ENCODE data around the gene DCP1A.
A peak's percentile ranks its signal among the peaks of the same experiment; 100 is the strongest.
"Not testable (repeated sequence)": the region's sequence is repeated elsewhere in the genome, so short reads cannot be mapped to it uniquely, and the experiment has no call there.

The DCP1A gene

DNA sequence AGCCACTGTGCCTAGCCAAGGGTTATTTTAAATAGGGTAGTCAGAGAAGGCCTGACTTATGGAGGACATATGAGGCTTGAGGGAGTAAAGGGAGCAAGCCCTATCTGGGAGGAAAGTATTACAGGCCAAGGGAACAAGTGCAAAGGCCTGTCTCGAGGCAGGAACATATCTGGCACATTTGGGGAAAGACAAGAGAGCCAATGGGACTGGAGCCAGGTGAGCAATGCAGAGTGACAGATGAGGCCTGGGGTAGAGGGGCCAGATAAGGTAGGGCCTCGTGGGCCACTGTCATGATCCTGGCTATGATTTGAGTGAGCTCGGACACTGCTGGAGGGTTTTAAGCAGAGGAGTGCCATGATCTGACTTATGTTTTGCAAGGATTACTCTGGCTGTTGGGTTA lies 43.8 kb downstream of the DCP1A start:
- Mint-ChIP-seq H3K9me3 (no peaks in the 10 kb centered on the region), H3K36me3 (ENCODE audit: low read depth) (peaks cover 19% of the 10 kb centered on the region), H3K27me3 (ENCODE audit: low read depth) (no peaks in the 10 kb centered on the region), H3K4me1 (ENCODE audit: low read depth) (peaks cover 4% of the 10 kb centered on the region), H3K4me3 (no peak overlapping the region), H3K27ac (no peak overlapping the region)

DNA sequence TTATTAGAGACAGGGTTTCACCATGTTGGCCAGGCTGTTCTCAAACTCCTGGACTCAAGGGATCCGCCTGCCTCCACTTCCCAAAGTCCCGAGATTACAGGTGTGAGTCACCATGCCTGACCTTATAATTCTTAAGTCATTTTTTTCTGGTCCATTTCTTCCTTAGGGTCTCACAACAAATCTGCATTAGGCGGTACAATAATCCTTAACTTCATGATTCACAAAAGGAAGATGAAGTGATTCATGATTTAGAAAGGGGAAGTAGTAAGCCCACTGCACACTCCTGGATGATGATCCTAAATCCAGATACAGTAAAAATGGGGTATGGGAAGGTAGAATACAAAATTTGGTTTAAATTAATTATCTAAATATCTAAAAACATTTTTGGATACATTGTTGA lies 46.5 kb downstream of the DCP1A start:
- H3K36me3 Mint-ChIP-seq (ENCODE audit: low read depth), result peaks cover 18% of the 10 kb centered on the region
- H3K27me3 Mint-ChIP-seq (ENCODE audit: low read depth), result no peaks in the 10 kb centered on the region
- no peak overlapping the region for H3K4me3 Mint-ChIP-seq
- H3K27ac Mint-ChIP-seq, result no peak overlapping the region
- peaks cover 4% of the 10 kb centered on the region for H3K4me1 Mint-ChIP-seq (ENCODE audit: low read depth)
- no peaks in the 10 kb centered on the region for H3K9me3 Mint-ChIP-seq

GRCh38 chr3:53299611-53300023 lies 47.7 kb downstream of the DCP1A start:
- H3K27ac Mint-ChIP-seq; H3K4me1 Mint-ChIP-seq (ENCODE audit: low read depth); H3K27me3 Mint-ChIP-seq (ENCODE audit: low read depth); H3K9me3 Mint-ChIP-seq; H3K4me3 Mint-ChIP-seq: not testable (repeated sequence)
- peaks cover 17% of the 10 kb centered on the region for H3K36me3 Mint-ChIP-seq (ENCODE audit: low read depth)

GRCh38 chr3:53295410-53295809 lies 51.9 kb downstream of the DCP1A start:
- Mint-ChIP-seq H3K4me1 (ENCODE audit: low read depth) (peaks cover 4% of the 10 kb centered on the region), H3K9me3 (no peaks in the 10 kb centered on the region), H3K4me3 (no peak overlapping the region), H3K27ac (no peak overlapping the region), H3K36me3 (ENCODE audit: low read depth) (peaks cover 12% of the 10 kb centered on the region), H3K27me3 (ENCODE audit: low read depth) (no peaks in the 10 kb centered on the region)

DNA sequence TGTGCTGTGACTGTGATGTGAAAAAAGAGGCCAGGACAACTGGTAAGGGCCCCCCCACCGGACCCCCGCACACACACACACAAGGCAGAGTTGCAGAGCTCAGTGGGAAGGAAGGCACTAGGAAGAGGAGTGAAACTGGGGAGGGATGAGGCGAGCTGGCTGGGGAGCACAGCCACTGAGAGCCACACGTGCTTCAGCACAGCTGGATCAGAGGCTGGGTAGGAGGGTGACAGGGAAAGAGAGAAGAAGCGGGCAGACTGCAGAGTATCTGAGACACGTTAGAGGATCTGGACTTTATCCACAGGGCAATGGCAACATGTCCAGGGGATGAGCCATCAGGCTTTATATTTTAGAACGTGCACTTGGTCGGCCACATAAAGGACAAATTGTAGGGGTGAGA lies 53.5 kb downstream of the DCP1A start:
- Mint-ChIP-seq H3K9me3 (no peaks in the 10 kb centered on the region), H3K27me3 (ENCODE audit: low read depth) (no peaks in the 10 kb centered on the region), H3K27ac (no peak overlapping the region), H3K36me3 (ENCODE audit: low read depth) (peaks cover 10% of the 10 kb centered on the region), H3K4me3 (no peak overlapping the region), H3K4me1 (ENCODE audit: low read depth) (no peaks in the 10 kb centered on the region)

DNA sequence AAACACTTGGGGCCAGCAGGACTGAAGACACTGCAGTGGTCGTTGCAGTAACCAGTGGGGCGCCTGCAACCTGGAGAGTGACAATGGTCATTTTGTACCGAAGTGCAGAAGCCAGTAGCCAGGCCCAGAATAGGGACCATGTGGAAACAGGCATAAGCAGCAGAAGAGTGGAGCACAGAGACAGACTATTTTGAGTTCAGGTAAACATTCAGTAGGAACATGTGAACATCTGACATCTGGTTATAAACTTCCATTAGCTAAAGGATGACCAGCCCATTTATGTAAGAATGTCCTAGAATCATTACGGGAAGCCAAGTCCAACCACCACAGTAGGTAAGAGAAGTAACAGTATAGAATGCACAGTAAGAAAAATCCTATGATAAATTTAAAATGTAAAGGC lies 59.1 kb downstream of the DCP1A start:
- no peak overlapping the region for H3K27ac Mint-ChIP-seq
- no peaks in the 10 kb centered on the region for H3K27me3 Mint-ChIP-seq (ENCODE audit: low read depth)
- no peak overlapping the region for H3K4me3 Mint-ChIP-seq
- H3K4me1 Mint-ChIP-seq (ENCODE audit: low read depth), result no peaks in the 10 kb centered on the region
- peaks cover 32% of the 10 kb centered on the region for H3K36me3 Mint-ChIP-seq (ENCODE audit: low read depth)
- H3K9me3 Mint-ChIP-seq, result no peaks in the 10 kb centered on the region

DNA sequence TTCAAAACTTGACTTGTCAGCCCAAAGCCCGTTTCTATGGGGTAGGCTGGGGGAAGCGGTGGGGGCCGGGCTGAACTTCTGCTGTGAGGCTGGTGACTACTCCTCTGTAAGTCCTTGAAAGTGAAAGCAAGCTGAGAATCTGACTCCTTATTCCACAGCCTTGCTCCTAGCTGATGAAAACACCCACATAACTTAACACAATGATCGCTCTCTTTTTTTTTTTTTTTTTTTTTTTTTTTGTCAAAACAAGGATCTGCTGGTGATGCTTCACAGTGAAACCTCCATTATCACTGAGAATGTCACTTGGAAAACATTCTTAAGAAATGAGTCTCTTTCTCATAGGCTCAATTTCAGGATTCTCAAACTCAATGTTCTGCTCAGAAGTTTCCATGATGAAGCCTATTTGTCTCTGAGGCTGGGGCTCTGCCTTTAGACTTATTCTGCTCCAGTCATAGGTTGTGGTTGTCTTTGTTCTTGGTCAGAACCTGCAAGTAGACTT lies 60.2 kb downstream of the DCP1A start:
- Mint-ChIP-seq H3K9me3 (no peaks in the 10 kb centered on the region), H3K36me3 (ENCODE audit: low read depth) (peaks cover 31% of the 10 kb centered on the region), H3K4me3 (no peak overlapping the region), H3K27me3 (ENCODE audit: low read depth) (no peaks in the 10 kb centered on the region), H3K27ac (peak overlapping the region; percentile 18), H3K4me1 (ENCODE audit: low read depth) (no peaks in the 10 kb centered on the region)

GRCh38 chr3:53286727-53287126 lies 60.6 kb downstream of the DCP1A start:
- Mint-ChIP-seq H3K4me3 (no peak overlapping the region), H3K4me1 (ENCODE audit: low read depth) (no peaks in the 10 kb centered on the region), H3K9me3 (no peaks in the 10 kb centered on the region), H3K27ac (no peak overlapping the region), H3K27me3 (ENCODE audit: low read depth) (no peaks in the 10 kb centered on the region), H3K36me3 (ENCODE audit: low read depth) (peaks cover 29% of the 10 kb centered on the region)

DNA sequence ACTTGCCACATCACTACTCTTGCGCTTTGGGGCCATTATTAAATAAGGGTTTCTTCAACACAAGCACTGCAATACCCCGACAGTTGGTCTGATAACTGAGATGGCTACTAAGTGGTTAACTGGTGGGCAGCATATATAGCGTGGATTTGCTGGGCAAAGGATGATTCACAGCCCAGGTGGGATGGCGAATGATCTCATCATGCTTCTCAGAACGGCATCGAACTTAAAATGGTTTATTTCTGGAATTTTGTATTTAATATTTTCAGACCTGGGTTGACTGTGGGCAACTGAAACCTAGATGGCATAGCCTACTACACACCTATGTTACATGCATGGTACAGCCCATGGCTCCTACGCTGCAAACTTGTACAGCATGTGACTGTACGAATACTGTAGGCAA lies 64.8 kb downstream of the DCP1A start:
- Mint-ChIP-seq H3K4me3 (no peak overlapping the region), H3K27ac (no peak overlapping the region), H3K27me3 (ENCODE audit: low read depth) (no peaks in the 10 kb centered on the region), H3K4me1 (ENCODE audit: low read depth) (no peaks in the 10 kb centered on the region), H3K9me3 (no peaks in the 10 kb centered on the region), H3K36me3 (ENCODE audit: low read depth) (peaks cover 21% of the 10 kb centered on the region)

DNA sequence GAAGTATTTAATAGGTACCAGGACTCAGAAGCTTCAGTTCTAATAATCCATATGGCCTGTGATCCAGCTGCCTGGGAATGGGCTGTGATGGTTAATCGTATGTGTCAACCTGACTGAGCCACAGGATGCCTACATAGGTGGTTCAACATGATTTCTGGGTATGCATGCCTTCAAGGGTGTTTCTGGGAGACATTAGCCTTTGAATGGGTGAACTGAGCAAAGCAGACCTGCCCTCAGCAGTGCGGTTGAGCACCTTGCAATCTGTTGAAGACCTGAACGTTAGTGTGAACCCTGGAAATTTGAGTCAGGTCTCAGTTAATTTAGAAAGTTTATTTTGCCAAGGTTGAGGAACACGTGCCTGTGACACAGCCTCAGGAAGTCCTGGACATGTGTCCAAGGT lies 68.7 kb downstream of the DCP1A start:
- H3K36me3 Mint-ChIP-seq (ENCODE audit: low read depth), result peaks cover 4% of the 10 kb centered on the region
- H3K9me3 Mint-ChIP-seq, result no peaks in the 10 kb centered on the region
- no peak overlapping the region for H3K27ac Mint-ChIP-seq
- H3K4me3 Mint-ChIP-seq, result no peak overlapping the region
- peaks cover 4% of the 10 kb centered on the region for H3K4me1 Mint-ChIP-seq (ENCODE audit: low read depth)
- H3K27me3 Mint-ChIP-seq (ENCODE audit: low read depth), result no peaks in the 10 kb centered on the region

DNA sequence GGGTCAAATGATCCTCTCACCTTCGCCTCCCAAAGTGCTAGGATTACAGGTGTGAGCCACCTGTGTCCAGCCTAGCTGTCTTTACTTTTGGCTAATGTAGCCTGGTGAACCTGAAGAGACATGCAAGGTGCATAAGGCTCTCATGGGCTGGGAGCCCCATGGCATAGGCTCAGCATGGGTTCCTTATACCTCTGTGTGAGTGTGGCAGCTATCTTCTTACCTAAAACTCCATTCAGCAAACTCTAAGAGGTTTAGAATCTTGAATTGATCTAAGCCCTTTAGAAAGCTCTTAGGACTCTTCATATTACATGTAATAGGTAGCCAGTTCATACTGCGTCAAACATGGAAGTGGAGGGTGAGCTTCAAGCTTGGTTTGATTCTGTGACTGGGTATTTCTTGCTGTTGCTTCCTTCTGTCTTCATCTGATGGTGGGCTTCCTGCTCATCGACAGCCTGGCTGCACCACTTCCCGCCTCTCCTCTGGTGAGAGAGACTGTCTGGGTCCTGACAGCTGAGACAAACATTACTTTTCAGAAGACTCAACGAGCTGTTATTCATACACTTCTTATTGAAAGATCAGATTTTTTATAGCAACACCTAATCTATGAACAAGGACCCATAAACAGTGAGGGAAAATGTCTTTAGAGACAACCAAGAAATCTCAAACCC lies 72.3 kb downstream of the DCP1A start:
- Mint-ChIP-seq H3K4me3 (no peak overlapping the region), H3K36me3 (ENCODE audit: low read depth) (peaks cover 2% of the 10 kb centered on the region), H3K4me1 (ENCODE audit: low read depth) (peaks cover 12% of the 10 kb centered on the region), H3K27ac (peak overlapping the region; percentile 71), H3K9me3 (no peaks in the 10 kb centered on the region), H3K27me3 (ENCODE audit: low read depth) (no peaks in the 10 kb centered on the region)

DNA sequence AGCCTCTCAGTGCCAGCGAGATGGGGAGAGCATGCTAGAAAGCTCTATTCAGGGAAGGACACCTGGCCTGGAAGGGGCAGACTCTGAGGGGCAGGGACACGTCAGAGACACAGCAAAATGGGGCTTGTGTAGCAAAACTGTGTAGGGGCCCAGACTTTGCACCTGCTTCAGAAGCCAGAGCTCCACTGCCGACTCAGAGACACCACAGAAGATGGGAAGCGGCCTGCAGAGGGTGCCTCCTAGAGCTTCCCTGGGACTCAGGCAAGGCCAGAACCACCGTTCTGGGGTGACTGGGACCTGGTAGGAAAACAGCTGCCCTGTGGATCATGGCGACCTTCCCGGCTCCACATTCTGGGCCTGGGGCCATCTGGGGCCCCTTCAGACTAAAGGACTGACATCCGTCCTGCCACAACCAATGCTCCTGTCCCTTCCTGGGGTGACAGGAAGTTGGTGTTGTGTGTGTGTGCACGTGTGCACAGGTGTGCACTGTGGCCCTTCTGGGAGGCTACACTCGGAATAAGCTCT lies 74.1 kb downstream of the DCP1A start:
- no peaks in the 10 kb centered on the region for H3K9me3 Mint-ChIP-seq
- H3K4me3 Mint-ChIP-seq, result no peak overlapping the region
- no peak overlapping the region for H3K27ac Mint-ChIP-seq
- H3K27me3 Mint-ChIP-seq (ENCODE audit: low read depth), result no peaks in the 10 kb centered on the region
- peaks cover 16% of the 10 kb centered on the region for H3K4me1 Mint-ChIP-seq (ENCODE audit: low read depth)
- peaks cover 6% of the 10 kb centered on the region for H3K36me3 Mint-ChIP-seq (ENCODE audit: low read depth)

DNA sequence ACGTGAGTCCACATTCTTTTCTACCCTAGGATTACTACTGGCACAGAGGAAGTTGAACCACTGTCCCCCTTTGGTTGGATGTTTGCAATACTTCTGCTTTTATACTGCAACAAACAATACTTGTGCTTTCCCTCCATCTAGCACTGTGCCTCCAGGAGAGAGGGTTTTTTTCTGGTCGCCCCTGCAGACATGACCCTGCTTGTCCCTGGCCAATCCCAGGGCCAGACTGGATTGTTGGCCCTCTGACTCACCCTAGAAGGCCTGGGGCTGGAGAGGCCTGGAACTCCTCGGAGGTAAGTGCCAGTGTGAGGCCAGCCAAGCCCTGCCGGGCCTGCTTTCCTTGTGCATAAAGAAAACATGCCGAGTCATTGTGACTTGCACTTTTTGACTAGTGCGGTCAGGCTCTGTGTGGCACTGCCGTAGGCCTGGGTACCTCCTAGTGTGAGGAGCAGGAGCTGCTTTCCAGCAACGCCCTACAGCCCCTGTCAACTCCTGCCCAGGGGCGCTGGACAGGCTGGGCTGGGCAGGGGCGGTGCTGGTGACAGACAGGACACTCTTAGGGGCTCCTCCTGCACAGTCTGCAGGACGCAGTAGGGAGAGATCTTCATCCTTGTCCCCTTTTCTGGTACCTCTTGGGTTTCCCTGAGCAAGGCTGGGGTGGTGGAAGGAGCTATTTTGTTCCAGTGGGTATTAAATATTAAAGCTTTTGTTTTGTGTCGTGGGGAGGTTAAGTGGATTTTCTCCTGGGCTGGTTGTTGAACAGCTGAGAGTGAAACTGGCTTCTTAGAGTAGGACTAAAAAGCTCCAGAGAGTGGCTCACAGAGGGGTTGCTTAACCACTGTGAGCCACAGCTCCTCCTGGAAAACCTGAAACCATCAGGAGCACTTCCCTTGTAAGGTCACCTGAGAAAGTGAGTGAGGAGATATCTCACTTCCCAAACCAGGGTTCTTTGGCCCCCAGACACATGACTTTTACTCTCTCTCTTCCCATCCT lies 77.2 kb downstream of the DCP1A start:
- Mint-ChIP-seq H3K4me1 (ENCODE audit: low read depth) (peaks cover 14% of the 10 kb centered on the region), H3K36me3 (ENCODE audit: low read depth) (peaks cover 6% of the 10 kb centered on the region), H3K9me3 (no peaks in the 10 kb centered on the region), H3K27ac (peak overlapping the region; percentile 81), H3K27me3 (ENCODE audit: low read depth) (no peaks in the 10 kb centered on the region), H3K4me3 (no peak overlapping the region)

DNA sequence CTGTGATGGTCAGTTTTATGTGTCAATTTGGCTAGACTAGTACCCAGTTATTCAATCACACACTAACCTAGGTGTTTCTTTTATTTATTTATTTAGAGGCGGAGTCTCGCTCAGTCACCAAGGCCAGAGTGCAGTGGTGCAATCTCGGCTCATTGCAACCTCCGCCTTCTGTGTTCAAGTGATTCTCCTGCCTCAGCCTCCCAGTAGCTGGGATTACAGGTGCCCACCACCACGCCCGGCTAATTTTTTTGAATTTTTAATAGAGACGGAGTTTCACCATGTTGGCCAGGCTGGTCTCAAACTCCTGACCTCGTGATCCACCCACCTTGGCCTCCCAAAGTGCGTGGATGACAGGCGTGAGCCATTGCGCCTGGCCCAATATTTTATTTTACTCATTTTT lies 78.2 kb downstream of the DCP1A start:
- H3K27ac Mint-ChIP-seq; H3K4me3 Mint-ChIP-seq; H3K36me3 Mint-ChIP-seq (ENCODE audit: low read depth); H3K27me3 Mint-ChIP-seq (ENCODE audit: low read depth); H3K9me3 Mint-ChIP-seq: not testable (repeated sequence)
- H3K4me1 Mint-ChIP-seq (ENCODE audit: low read depth), result peaks cover 13% of the 10 kb centered on the region

DNA sequence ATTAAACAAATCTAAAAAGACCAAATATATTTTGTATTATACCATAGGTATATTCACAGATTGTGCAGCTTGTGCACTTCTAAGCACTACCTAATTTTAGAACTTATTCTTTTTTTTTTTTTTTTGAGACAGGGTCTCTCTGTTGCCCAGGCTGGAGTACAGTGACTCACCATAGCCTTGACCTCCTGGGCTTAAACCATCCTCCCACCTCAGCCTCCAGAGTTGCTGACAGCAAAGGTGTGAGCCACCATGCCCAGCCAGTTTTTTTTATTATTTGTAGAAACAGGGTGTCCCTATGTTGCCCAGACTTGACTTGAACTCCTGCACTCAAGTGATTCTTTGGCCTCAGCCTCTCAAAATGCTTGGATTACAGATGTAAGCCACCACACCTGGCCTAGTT lies 79.6 kb downstream of the DCP1A start:
- no peaks in the 10 kb centered on the region for H3K27me3 Mint-ChIP-seq (ENCODE audit: low read depth)
- no peaks in the 10 kb centered on the region for H3K9me3 Mint-ChIP-seq
- no peak overlapping the region for H3K4me3 Mint-ChIP-seq
- no peak overlapping the region for H3K27ac Mint-ChIP-seq
- H3K4me1 Mint-ChIP-seq (ENCODE audit: low read depth), result peaks cover 11% of the 10 kb centered on the region
- peaks cover 6% of the 10 kb centered on the region for H3K36me3 Mint-ChIP-seq (ENCODE audit: low read depth)

All from T-helper 1 cell treated with Interleukin-12 subunit alpha and Interleukin-12 subunit beta and Interleukin-4 antibody, amounts not matched to agents 30 μg/mL and 1 μg/mL, for 36 hours (primary cell).